HG02623 (cell line): ENCODE results near the gene GNAQ.

Experiments used
- ATAC-seq: cut with Tn5 transposase; IDR thresholded peaks from one replicate; pipeline ENCODE4 v1.9.1; 2021; ENCODE audit warnings: moderate library complexity; ENCODE audit not compliant: unreplicated experiment

The GNAQ gene

DNA sequence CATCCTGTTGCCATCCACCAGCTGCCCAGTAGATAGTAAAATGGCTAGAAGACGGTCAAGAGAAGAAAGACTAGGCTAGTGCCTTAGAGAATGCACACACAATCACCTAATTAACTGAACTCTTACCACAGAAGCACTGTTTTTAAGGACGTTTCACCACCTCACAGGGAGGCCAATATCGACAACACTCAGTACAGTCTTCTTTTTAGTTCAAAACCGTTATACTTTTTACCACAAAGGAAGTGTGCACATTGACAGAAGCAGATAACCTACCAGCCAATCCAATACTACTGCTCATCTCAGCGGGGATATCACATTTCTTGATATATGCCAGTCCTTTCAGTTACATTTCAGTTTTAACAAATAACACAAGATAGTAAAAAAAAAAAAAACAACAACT is 122.3 kb downstream of the GNAQ start:
- ATAC-seq, result no peak

- ATAC-seq, result no peak
These were observed 123.3 kb downstream of the GNAQ start for GRCh38 chr9:77908293-77908692.

DNA sequence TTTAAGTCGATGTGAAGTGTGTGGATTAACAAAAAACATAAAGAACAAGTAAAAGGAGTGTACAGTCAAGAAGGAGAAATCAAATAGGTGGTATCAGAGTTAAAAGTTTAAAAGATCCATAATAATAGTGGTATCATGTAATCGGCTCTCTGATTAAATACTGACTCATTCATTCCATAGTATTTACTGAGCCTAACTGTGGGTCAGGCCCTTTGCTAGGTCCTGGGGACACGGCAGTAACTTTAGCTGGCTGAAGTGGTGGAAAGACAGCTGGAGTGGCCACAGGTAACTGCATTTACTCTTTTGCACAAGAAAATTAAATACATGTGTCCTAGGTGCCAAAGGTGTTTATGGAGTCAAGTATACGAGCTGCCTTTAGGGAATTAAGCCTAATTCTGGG is 124.0 kb downstream of the GNAQ start:
- no peak for ATAC-seq

DNA sequence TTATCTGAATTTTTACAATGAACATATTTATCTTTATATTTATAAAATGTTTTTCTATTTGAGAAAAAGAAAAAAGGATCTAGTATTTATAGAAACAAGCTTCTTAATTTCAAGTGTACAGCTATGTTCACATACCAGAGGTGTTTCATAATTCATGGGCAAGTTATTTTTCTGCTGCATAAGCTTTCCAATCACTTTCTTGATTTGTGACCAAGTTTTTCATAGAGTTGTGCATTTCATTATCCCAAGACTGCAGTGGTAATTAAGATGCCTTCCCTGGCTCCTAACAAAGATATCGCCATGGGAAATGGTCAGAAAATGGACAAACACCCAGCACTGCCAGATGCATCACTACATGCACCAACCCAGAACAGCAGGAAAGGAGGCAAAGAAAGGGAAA is 124.6 kb downstream of the GNAQ start:
- no peak for ATAC-seq

DNA sequence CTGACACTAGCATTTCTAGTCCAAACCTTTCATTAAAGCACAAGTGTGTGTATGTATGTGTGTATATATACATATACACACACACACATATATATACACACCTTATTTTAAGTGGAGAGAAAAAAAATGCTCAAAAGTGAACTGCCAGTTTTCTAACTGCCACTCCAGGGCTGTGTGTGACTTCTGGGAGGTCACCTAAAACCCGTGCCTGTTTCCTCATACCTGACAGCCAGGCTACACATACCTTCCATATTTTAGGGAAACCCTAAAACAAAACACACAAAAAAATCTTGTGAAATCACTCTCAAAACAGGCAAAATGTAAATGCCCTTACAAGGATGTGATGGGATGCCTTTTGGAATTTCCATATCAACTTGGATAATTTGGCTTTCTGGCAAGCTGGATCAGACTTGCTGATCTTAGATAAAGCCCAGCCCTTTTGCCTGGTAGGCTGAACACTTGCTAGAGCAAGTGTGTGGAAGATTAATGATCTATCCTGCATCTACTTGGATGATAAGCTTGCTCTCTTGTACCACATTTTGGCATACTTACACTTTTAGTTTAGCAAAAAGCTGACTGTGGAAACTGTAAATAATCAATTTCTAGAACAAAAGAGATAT is 127.8 kb downstream of the GNAQ start:
- no peak for ATAC-seq

- ATAC-seq, result no peak
These were observed 129.8 kb downstream of the GNAQ start for GRCh38 chr9:77901771-77902170.

DNA sequence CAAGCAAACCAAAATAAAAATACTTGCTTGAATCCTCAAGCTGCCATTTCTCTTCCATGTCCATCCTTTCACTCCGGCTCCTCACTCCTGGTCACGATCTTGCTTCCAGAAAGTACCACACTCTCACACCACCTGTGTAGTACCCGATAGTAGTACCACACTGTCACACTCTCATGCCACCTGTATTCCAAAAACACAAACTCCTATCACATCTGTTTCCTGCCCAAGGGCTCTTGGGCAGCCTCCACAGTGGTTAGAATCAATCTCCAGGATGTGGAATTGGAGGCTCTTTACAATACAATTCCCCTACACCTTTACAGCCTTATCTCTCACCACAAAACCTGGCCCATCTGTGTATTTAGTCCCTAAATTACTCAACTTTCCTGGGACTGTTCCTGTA is 130.6 kb downstream of the GNAQ start:
- no peak for ATAC-seq

DNA sequence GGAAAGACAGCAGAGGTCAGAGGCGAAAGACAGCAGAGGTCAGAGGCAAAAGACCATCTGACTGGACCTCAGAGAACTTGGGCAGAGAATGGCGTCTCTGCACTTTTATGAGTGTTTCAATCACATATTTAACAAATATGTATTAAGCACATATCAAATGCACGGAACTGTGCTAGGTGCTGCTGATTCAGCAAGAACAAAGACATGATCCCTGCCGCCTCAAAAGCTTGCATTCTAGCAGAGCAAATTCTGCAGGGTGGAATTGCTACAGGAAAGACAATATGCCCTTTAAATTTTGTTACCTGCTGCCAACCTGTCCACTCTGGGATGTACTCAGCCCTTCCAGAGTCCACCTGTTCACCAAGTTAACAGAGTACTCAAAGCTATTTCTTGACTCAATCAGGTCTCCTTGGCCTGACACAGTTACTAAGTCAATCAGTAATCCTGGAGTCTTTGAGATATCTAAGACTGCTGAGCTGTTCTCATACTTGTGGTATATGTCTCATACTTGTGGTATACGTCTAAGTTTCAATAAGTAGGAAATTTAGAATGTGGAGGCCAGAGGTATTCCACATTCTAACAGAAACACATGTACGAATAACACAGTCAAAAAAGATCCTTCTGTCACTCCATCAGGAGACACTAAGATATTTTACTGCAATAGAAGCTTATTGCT is 131.8 kb downstream of the GNAQ start:
- ATAC-seq, result no peak

GRCh38 chr9:77898864-77899263 is 132.7 kb downstream of the GNAQ start:
- ATAC-seq, result no peak

DNA sequence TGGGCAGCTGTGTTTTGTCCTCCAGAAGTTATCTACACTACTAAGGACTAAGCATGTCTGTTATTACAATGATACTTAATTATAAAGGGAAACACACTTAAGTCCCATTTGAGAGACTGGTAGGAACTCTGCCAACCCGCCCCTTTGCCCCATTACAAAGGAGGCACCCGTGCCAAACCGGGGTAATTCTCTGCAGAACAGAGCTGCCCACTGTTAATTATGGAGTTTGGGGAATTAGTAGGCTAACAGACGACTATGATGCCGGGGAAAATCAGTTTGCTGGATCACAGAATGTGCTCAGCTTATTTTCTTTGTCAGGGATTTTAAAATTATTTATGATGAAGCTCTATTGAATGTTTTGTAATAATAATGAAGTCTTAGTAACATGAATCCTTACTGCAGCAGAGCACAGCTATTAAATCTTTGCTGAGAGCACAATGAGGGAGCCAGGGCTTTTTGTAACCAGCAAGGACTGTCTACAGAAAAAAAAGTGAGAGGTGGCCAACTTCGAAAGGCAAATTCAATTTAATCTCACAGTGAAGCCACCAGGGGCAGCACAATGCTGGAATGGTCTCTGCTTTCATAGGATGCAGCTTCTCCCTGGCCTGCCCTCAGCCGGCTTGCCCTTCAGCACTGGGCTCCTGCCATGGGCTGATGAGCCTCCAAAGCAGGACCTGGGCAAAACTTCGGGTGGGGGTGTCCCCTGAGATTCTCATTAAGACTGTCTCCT is 134.5 kb downstream of the GNAQ start:
- ATAC-seq, result no peak

GRCh38 chr9:77896269-77896937 is 135.2 kb downstream of the GNAQ start:
- ATAC-seq, result no peak

- no peak for ATAC-seq
These were observed 137.9 kb downstream of the GNAQ start for GRCh38 chr9:77893706-77894105.

DNA sequence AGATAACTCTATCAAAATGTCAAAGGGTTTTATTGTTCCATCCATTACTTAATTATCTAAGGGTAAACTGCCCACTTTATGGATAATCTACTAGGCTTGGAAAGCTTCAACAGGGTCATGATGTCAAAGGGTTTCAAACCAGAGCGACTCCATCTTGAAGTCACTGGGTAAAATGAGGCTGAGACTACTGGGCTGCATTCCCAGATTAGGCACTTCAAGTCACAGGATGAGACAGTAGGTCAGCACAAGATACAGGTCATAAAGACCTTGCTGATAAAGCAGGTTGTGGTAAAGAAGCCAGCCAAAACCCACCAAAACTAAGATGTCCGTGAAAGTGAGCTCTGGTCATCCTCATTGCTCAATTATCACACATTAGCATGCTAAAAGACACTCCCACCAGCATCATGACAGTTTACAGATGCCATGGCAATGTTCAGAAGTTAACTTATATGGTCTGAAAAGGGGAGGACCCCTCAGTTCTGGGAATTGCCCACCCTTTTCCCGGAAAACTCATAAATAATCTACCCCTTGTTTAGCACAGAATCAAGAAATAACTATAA is 138.6 kb downstream of the GNAQ start:
- ATAC-seq, result no peak

GRCh38 chr9:77892171-77892570 is 139.4 kb downstream of the GNAQ start:
- peak; percentile 53 for ATAC-seq

DNA sequence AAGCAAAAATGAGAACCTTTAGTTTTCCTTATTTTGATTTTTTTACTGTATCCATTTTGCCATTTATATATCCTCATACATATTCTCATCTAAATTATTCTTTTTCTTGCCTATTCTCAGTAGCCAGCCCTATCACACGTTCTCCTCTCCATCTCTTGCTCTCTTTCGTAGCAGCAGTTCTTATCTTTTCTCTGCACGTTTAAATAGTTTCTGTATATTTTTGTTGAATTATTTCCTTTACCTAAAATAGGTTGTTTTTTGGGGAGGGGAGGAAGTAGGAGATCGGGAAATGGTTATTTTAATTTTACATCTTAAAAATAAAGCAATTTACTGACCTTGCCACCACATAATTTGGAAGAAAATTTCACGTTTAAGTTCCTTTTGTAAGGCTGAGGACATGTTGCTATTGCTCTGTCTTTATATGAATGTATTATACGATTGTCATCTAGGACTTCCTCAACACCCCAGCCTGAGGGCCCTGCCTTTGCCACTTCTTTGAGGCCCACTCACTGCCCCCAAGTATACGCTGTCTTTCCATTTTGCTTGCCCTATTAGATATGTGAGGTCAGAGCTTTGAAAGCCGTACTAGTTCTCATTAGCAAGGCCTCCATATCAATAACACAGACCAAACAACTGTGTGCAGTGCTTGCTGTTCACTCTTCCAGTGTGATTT is 140.3 kb downstream of the GNAQ start:
- no peak for ATAC-seq

DNA sequence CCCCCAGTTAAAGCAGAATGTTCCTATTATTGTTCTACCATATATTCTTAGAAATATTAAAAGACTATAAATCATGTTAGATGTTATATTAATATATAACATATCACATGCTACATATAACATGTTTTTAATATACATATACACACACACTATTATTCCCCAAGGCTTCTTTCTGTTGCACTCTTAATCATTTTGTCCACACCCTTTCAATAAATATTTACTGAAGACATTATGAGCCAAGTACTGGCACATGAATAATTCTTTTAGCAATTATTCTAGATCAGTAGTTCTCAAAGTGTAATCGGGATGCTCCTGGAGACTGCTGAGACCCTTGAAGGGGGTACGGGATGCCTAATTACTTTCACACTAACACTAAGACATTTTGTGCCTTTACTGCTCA is 143.9 kb downstream of the GNAQ start:
- ATAC-seq, result no peak

- ATAC-seq, result no peak
These were observed 146.4 kb downstream of the GNAQ start for GRCh38 chr9:77885104-77885672.

GRCh38 chr9:77883846-77884771 is 147.5 kb downstream of the GNAQ start:
- ATAC-seq, result no peak

GRCh38 chr9:77883133-77883532 is 148.5 kb downstream of the GNAQ start:
- no peak for ATAC-seq
